HL-60 (cell line): ENCODE measurements around the gene ZYG11B.

ENCODE experiments used
- POLR2AphosphoS5 ChIP-seq: IDR thresholded peaks from 2 replicates; pipeline ENCODE4 v1.6.1; 2012; ENCODE audit warnings: low read depth
- TF ChIP-seq, protein P1 (sequence below): IDR thresholded peaks from one replicate; pipeline ENCODE4 v1.5.1; 2011; ENCODE audit warnings: low read length, control low read depth, inconsistent platforms; ENCODE audit not compliant: insufficient read depth

DNA sequence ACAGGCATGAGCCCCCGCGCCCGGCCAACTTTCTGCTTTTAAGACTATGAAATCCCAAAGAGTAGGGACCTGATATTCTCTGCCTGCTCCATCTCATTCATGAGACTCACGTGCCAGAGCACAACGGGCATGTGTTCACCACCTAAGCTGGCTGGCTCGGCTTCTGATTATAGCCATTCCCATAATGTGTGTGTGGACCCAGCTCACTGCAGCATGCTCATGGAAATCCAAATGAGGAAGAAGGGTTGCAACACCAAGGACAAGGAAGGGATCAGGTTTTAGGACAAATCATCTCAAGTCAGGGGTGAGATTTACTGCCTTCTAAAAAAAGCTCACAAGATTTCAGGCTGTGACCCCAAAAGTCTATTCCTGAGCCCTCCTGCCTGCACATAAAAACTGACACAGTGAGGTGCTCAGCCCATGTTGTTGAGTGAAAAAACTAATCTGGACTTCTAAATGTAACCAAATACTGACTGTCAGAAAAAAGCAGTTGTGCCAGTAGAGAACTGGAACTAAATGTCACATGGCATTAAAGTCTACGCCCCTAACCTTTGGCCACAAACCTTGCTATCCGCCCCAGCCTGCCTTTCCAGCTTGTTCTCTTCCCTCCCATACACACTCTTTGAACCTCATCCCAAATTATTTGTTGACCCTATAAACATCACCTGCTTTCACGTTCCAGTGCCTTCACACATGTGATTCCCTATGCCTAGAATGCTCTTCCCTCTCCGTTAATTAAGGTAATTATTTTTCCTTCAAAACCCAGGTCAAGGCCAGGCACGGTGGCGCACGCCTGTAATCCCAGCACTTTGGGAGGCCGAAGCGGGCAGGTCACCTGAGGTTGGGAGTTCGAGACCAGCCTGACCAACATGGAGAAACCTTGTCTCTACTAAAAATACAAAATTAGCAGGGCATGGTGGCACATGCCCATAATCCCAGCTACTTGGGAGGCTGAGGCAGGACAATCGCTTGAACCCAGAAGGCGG is 19.0 kb upstream of the ZYG11B start:
- TF ChIP-seq, protein P1, sequence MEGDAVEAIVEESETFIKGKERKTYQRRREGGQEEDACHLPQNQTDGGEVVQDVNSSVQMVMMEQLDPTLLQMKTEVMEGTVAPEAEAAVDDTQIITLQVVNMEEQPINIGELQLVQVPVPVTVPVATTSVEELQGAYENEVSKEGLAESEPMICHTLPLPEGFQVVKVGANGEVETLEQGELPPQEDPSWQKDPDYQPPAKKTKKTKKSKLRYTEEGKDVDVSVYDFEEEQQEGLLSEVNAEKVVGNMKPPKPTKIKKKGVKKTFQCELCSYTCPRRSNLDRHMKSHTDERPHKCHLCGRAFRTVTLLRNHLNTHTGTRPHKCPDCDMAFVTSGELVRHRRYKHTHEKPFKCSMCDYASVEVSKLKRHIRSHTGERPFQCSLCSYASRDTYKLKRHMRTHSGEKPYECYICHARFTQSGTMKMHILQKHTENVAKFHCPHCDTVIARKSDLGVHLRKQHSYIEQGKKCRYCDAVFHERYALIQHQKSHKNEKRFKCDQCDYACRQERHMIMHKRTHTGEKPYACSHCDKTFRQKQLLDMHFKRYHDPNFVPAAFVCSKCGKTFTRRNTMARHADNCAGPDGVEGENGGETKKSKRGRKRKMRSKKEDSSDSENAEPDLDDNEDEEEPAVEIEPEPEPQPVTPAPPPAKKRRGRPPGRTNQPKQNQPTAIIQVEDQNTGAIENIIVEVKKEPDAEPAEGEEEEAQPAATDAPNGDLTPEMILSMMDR = no peak
- no peak for TF ChIP-seq POLR2AphosphoS5
